Eye (tissue), 1 donor: ENCODE results near the gene NOVA1.

Experiments used
- DNase-seq: peaks from one replicate; pipeline ENCODE4 v3.0.0-alpha.2; 2015

The NOVA1 gene

DNA sequence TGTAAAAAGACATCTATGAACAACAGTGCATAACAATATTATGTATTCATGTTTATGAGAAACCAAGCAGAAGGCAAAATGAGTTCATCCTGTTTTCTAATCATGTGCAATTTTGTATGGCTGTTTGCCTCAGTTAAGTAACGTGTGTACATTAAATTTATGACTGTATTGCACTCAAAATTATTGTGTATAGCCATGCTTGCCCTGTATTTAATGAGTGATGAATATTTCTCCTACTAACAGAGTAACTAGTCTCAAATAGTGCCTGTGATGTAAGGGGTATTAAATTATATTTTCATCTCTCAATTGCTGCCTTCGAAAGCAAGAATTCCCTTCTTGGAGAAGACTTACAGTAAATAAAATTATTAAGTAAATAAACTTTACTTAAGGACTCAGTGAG lies 154.2 kb downstream of the NOVA1 start:
- DNase-seq, result no peak

DNA sequence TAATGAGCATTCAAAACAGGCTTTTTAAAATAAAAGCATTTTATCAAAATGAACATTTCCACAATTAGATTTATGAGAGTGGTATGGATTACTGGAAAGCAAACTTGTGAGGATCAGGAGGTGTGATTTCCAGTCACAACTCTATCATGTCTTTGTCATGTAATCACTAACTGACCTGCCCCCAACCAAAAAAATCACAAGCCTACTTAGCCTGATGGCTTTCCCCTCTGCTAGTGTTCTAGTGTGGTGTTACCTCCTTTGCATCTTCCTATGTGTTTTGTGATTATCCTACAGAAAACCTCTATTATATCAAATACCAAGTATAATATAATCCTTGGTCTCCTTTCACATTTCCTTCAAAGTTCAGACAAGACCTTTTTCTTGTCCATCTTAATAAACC lies 168.6 kb downstream of the NOVA1 start:
- DNase-seq, result no peak

DNA sequence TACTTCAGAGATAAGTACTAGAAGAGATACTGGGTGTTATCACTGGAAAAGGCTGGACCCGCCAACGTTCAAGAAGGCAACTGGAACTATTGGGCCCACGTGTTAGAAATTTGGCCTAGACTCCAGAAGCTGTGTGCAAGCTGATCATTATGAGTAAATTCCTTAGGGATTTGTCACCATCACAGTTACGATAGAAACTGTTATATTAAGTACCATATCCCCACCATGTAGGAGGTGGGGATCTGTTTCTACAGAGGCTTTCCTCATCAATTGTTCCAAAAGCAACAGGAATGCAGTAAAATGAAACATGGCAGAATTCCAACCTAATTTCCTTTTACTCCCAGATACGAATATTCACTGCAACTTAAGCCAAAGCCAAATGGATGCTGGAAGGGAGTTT lies 170.7 kb downstream of the NOVA1 start:
- DNase-seq, result peak; percentile 17

DNA sequence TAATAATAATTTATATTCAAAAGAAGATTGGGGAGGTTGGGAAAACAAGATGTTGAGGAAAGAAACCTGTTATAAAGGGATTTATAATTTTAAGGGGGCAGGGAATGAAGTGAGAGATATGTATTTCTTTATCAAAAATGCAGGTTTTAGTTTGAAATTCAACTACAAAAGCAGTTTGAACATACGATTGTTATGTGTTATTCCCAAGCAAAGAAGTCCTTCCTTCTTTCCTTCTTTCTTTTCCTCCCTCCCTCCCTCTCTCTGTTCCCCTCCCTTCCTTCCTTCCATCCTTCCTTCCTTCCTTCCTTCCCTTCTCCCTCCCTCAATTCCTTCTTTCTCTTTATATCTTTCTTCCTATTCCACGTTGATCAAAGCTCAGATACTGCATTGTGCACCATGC lies 173.3 kb downstream of the NOVA1 start:
- DNase-seq, result no peak

DNA sequence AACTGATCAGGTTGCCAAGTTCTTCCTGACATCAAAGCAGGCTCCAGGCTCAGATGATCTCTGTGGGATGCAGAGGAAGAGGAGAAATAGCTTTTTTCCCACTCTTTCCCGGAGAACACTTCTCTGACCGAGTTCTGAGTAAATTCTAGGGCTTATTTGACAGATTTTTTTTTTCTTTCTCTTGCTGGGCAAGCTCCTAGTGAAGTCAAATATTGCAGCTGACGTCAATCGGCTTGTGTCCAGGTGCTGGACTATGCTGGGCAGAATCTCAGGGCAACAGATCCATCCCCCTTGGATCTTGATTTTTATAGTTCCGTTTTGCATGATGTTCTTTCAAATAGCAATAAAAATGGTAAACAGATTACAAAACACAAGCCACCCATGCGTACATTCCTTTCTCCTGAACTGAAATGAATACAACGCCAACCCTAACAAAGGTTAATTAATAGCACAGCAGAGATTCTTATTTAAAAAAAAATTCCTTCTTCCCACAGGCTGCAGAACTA lies 182.2 kb downstream of the NOVA1 start:
- no peak for DNase-seq

DNA sequence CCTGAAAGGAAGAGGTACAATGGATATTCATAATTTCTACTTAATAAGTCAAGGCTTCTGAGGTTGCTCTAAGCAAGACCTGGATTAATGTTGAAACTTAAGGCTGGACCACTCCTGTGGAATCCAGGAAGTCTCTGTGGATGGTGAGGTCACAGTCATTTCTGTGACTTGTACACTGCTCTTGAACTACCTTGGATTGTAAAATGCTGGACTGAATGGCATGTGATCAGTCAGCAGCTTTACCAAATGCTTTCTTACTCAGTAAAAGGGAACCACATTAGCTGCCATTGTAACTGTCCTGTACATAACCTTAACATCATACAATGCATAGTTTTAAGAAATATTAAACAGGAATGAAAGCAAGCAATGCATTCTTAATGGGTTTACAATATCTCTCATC lies 182.9 kb downstream of the NOVA1 start:
- DNase-seq, result no peak

DNA sequence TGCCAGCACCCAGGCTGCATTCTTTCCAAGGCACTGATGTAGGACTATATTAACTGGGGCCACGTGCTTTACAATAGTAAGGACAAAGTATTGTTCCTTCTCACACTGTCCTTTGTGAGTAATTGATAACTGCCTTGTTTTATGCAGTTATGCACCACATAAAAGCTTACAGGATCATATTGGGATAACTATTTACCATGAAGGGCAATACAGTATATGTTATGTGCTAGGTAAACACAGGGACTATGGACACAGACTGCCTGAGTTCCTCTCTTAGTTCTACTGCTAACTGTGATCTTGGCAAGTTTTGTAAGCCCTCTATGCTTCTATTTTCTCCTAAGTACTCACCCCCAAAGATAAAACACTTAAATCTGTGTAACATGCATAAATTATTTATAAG lies 183.7 kb downstream of the NOVA1 start:
- no peak for DNase-seq

DNA sequence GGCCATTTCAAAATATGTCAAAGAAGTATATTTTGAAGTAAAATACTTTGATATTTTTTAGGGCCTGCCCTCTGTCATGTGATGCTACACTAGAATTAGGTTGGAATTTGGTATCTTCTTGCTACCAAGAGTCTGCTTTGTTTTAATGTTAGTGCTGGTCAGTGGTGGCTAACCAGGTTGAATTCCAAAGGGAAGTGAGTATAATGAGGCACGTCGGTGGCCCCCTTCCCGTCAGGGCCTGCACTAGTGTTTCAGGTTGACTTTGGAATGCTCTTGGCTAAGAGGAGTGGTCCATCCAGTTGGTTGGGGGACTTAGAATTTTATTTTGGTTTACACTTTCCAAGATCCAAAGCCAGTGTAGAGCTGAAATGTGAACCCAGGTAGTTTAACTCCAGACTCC lies 185.4 kb downstream of the NOVA1 start:
- DNase-seq, result no peak

DNA sequence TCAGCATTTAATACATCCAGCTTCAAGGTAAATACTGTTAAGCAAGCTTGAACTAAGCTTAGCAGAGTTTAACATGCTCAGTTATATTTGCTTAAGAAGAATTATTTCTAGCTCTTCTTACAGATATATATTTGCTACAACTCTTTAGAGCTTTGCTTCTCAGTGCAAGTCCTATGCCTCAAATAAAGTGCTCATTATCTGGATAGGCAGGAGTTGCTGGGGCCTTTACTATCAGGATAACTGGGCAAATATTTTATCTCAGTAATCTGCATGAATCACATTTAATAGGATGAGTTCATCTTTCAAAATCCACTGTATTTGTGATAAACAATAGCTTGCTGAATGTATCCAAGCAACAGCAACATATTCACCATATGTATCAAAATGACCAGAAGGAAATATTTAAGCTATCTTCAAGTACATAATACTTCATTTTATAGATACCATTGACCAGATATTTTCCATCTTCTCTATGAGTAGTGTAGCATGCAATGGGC lies 187.6 kb downstream of the NOVA1 start:
- no peak for DNase-seq

DNA sequence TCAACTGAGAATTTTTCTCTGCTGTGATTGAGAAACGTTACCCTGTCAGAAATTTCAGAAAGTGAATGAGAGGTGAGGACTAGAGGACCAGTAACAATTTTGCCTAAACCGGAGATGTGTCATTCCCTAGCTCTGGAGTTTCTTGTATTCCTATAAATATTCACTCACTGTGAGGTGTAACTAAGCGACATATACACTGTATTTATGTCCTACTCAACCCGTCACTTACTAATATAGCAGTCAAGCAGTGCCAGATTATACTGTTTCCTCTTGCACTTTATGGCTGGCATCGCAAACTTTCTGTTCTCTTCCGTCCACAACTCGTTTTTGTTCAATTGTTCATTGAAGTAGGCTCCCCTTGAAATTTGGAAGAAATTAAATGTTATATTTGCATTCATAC lies 192.9 kb downstream of the NOVA1 start:
- no peak for DNase-seq

DNA sequence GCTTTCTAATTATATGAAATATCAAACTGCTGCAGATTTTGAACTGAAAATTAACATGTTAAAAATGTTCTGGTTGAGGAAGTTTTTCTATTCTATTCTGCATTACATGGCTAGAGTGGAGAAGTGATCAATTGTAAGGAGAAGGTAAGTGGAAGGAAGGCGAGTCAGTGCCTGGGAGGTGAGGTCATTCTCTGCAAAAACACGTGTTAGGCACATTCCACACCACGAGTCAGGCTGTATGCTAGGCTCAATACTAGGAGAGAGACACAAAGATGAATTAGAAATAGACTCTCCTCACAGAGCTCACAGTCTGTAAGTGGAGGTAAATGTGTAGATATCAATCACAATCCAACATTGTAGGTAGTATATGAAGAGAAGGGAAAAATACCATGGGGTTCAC lies 194.1 kb downstream of the NOVA1 start:
- DNase-seq, result no peak

DNA sequence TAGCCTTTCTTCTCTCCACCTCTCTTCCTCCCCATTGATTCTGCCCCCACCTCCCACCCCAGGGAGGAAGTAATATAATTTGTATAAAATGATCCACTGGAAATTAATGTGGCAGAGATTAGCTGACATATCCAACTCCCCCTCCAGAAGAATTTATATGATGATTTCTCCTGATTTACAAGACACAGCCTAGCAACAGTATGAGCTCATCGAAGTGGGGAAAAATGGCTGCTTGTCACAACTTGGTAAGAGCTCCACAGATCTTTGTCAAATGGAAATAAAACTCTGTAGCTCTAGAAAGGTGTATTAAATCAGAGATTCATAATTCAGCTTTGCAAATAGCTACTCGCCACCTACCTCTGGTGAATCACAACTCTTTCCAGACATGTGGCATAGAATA lies 195.7 kb downstream of the NOVA1 start:
- DNase-seq, result no peak

DNA sequence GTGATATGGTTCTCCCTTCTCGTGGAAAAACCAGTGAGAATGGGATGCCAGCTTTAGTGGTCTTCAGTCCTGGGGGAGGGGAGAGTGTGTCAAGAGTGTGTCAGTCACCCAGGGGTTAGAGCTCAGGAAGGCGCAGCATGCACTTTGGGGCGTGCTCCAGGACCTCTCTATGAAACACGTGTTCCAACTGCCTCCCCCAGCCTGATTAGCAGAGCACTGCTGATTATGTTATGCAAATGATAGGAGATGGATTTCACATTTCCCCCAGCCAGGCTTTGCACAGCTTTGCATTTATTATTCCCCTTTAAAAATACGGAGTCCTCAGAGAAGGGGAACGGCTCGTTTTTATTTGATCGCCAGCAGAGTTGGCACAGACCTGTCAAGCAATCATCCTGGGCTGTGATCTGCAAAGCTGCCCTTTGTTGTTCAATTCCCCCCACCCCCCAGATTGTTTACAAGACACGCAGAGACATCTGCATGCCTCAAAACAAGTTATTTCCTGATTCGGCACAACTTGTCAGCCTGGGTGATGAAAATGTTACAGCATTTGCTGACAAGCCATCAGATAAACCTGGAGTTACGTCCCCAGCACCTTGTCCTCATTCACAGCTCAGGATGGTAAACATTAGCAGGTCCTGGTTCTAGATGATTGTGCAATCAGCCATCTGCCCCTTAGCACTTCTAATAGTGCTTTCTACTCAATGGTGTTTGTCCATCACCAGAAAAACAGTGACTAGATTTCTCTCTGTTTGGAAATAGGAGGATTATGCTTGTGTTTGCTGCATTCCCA lies 196.5 kb downstream of the NOVA1 start:
- no peak for DNase-seq

DNA sequence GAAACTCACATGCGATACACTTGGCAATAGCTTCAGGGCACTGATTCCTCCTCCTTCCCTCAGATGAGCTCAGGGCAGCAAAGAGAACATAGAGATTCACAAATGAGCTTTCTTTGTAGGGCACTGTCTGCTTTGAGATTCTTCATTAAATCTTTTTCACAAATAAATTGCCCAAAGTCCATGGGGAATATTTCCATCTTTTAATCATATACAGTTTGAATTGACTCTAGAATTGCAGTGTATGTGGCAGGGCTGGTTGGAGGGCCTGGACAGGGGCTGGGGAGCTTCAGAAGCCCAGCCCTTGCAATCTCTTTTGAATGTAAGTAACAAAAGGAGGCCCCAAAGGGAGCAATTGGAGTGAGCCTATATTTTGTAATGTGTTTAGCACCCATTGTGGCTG lies 197.5 kb downstream of the NOVA1 start:
- no peak for DNase-seq

DNA sequence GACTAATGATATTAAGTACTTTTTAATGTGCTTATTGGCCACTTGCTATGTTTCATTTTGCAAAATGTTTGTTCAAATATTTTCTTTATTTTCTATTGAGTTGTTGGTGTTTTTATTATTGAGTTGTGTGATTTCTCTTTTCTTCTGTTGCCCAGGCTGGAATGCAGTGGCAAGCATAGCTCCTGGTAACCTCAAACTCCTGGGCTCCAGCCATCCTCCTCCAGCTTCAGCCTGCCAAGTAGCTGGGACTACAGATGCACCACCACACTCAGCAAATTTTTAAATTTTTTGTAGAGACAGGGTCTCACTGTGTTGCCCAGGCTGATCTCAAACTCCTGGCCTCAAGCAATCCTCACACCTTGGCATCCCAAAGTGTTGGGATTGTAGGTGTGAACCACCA lies 199.2 kb downstream of the NOVA1 start:
- no peak for DNase-seq
